GM23338 (cell line): ENCODE data around the gene DIDO1. TPM values are rescaled to one million over a fixed set of nuclear protein-coding genes. Genes with fewer than 3 reads are reported as not detected.
A peak's percentile ranks its signal among the peaks of the same experiment; 100 is the strongest.

Source experiments
- ATAC-seq: fragments of 200-7000 bp; cut with Tn5 transposase; 3 replicates; pipeline ENCODE4 v1.9.1; 2020
- DNase-seq: peaks from one replicate; pipeline ENCODE4 v3.0.0-alpha.2; 2015; ENCODE audit warnings: low spot score
- H2AFZ ChIP-seq: fragments of 200-600 bp; sonication (generic); 2 replicates; pipeline ENCODE4 v1.8.0; 2016; ENCODE audit warnings: antibody characterized with exemption, mild to moderate bottlenecking, moderate library complexity
- H3F3A ChIP-seq: fragments of 200-600 bp; sonication (generic); replicated peaks from 2 replicates; pipeline ENCODE4 v1.8.0; 2017; ENCODE audit warnings: antibody characterized with exemption, mixed run types, low read depth
- H3K27ac ChIP-seq: fragments of 200-600 bp; sonication (generic); 2 replicates; pipeline ENCODE4 v1.6.1; 2016; ENCODE audit warnings: low read depth
- H3K27me3 ChIP-seq: fragments of 200-600 bp; sonication (generic); 2 replicates; pipeline ENCODE4 v1.8.0; 2016; ENCODE audit warnings: mild to moderate bottlenecking, mixed run types, moderate library complexity; ENCODE audit not compliant: insufficient read depth
- H3K36me3 ChIP-seq: fragments of 200-600 bp; sonication (generic); 2 replicates; pipeline ENCODE4 v1.8.0; 2016; ENCODE audit warnings: mild to moderate bottlenecking; ENCODE audit not compliant: insufficient read depth
- H3K4me1 ChIP-seq: fragments of 200-600 bp; sonication (generic); 2 replicates; pipeline ENCODE4 v1.8.0; 2016; ENCODE audit warnings: mild to moderate bottlenecking, moderate library complexity; ENCODE audit not compliant: insufficient read depth
- H3K4me2 ChIP-seq: fragments of 200-600 bp; sonication (generic); 2 replicates; pipeline ENCODE4 v1.7.1; 2017; ENCODE audit warnings: mixed run types
- H3K4me3 ChIP-seq: fragments of 200-600 bp; sonication (generic); 2 replicates; pipeline ENCODE4 v1.6.1; 2016; ENCODE audit warnings: mixed run types
- H3K79me2 ChIP-seq: fragments of 200-600 bp; sonication (generic); replicated peaks from 2 replicates; pipeline ENCODE4 v1.8.0; 2017; ENCODE audit warnings: mild to moderate bottlenecking; ENCODE audit not compliant: insufficient read depth
- H3K9me2 ChIP-seq: fragments of 200-600 bp; sonication (generic); 2 replicates; pipeline ENCODE4 v1.8.0; 2017; ENCODE audit not compliant: insufficient read depth
- H4K20me1 ChIP-seq: fragments of 200-600 bp; sonication (generic); replicated peaks from 2 replicates; pipeline ENCODE4 v1.8.0; 2017; ENCODE audit warnings: mild to moderate bottlenecking; ENCODE audit not compliant: insufficient read depth
- H3K27ac Mint-ChIP-seq: 2 replicates; pipeline ENCODE4 v1.8.0; 2020; ENCODE audit warnings: inconsistent platforms, mild to moderate bottlenecking, moderate library complexity, mixed read lengths
- H3K27me3 Mint-ChIP-seq: 3 replicates; pipeline ENCODE4 v1.8.0; 2022; ENCODE audit warnings: low read depth, mild to moderate bottlenecking, moderate library complexity, mixed read lengths, inconsistent platforms; ENCODE audit not compliant: insufficient read depth, poor library complexity
- H3K36me3 Mint-ChIP-seq: 3 replicates; pipeline ENCODE4 v1.8.0; 2021; ENCODE audit warnings: low read depth, mild to moderate bottlenecking, inconsistent platforms, moderate library complexity, mixed read lengths
- H3K4me1 Mint-ChIP-seq: 3 replicates; pipeline ENCODE4 v1.8.0; 2020; ENCODE audit warnings: mild to moderate bottlenecking, inconsistent platforms, mixed read lengths
- H3K4me3 Mint-ChIP-seq: 3 replicates; pipeline ENCODE4 v1.8.0; 2021; ENCODE audit warnings: moderate library complexity, mild to moderate bottlenecking, inconsistent platforms, mixed read lengths
- H3K9me3 Mint-ChIP-seq: 3 replicates; pipeline ENCODE4 v1.8.0; 2020; ENCODE audit warnings: moderate library complexity, mild to moderate bottlenecking, inconsistent platforms, mixed read lengths
- EZH2 ChIP-seq: fragments of 200-600 bp; sonication (generic); IDR thresholded peaks from one replicate; pipeline ENCODE4 v1.8.0; 2017; ENCODE audit warnings: antibody characterized with exemption, mild to moderate bottlenecking, low read depth; ENCODE audit not compliant: unreplicated experiment
- EZH2phosphoT487 ChIP-seq: fragments of 200-600 bp; sonication (generic); IDR thresholded peaks from one replicate; pipeline ENCODE4 v1.8.1; 2018; ENCODE audit warnings: antibody characterized with exemption; ENCODE audit not compliant: unreplicated experiment
- JUNB ChIP-seq: IDR thresholded peaks from one replicate; pipeline ENCODE4 v1.6.1; 2016; ENCODE audit warnings: antibody characterized with exemption; ENCODE audit not compliant: unreplicated experiment
- NANOG ChIP-seq: IDR thresholded peaks from 2 replicates; pipeline ENCODE4 v1.6.1; 2016; ENCODE audit warnings: antibody characterized with exemption, borderline replicate concordance
- POLR2AphosphoS5 ChIP-seq: IDR thresholded peaks from 2 replicates; pipeline ENCODE4 v1.6.1; 2016; ENCODE audit warnings: antibody characterized with exemption, low read depth
- ZNF114 ChIP-seq: fragments of 250-450 bp; sonication (Bioruptor Pico); IDR thresholded peaks from 2 replicates; pipeline ENCODE4 v1.5.0; 2020; ENCODE audit warnings: mild to moderate bottlenecking, moderate library complexity
- ZNF331 ChIP-seq: fragments of 250-450 bp; sonication (Bioruptor Pico); IDR thresholded peaks from 2 replicates; pipeline ENCODE4 v1.5.0; 2020; ENCODE audit warnings: low read depth, mild to moderate bottlenecking, moderate library complexity
- polyA plus RNA-seq: library from polyadenylated mRNA; unstranded; fragments of >200 nt; fragmentation: Nextera tagmentation; extraction: Ambion mirVana; gene quantifications from 2 replicates; pipeline ENCODE4 v1.2.1, GENCODE V29; 2016
- total RNA-seq: library from RNA; depleted of rRNA; stranded (reverse); fragments of >200 nt; shearing (Covaris generic); gene quantifications from 2 replicates; pipeline ENCODE4 v1.2.3, GENCODE V29; 2014
- TF ChIP-seq, protein P1 (sequence below): IDR thresholded peaks from 2 replicates; pipeline ENCODE4 v1.6.1; 2016; ENCODE audit warnings: antibody characterized with exemption
- TF ChIP-seq, protein P2 (sequence below), 2 experiments: fragments of 200-600 bp in 1 of 2; sonication (generic) in 1 of 2; conservative IDR thresholded peaks; 2 replicates each; pipeline versions ENCODE4 v1.5.1 to v1.6.1; 2016 to 2017; ENCODE audit warnings: antibody characterized with exemption in 2 of 2, low read depth in 2 of 2, mild to moderate bottlenecking in 2 of 2, moderate library complexity in 1 of 2
- TF ChIP-seq, protein P3 (sequence below): IDR thresholded peaks from one replicate; pipeline ENCODE4 v1.6.1; 2018; ENCODE audit warnings: antibody characterized with exemption; ENCODE audit not compliant: unreplicated experiment

DIDO1 gene
- total and polyA plus RNA-seq, 2 experiments from 2014 or later, result 72.4 to 162 TPM

GRCh38 chr20:62893700-62894099 is 32.6 kb downstream of the DIDO1 start:
- Histone ChIP-seq H3K4me2 (no peak overlapping the region), H2AFZ (no peak overlapping the region), H3K79me2 (no peaks in the 10 kb centered on the region), H3K4me3 (no peak overlapping the region), H3K27ac (0 out of 2 replicates have a peak overlapping the region, but pooled peaks have one; percentile 45), H3K4me1 (peaks cover 9% of the 10 kb centered on the region), H3K9me2 (no peaks in the 10 kb centered on the region), H4K20me1 (peaks cover 42% of the 10 kb centered on the region), H3K36me3 (peaks cover 78% of the 10 kb centered on the region), H3F3A (peaks cover 73% of the 10 kb centered on the region), H3K27me3 (no peaks in the 10 kb centered on the region)
- peaks cover 13% of the 10 kb centered on the region for H3K4me1 Mint-ChIP-seq
- H3K27me3 Mint-ChIP-seq, result peaks cover 18% of the 10 kb centered on the region
- H3K36me3 Mint-ChIP-seq, result peaks cover 78% of the 10 kb centered on the region
- H3K27ac Mint-ChIP-seq, result no peak overlapping the region
- no peak overlapping the region for H3K4me3 Mint-ChIP-seq
- TF ChIP-seq, protein P1, sequence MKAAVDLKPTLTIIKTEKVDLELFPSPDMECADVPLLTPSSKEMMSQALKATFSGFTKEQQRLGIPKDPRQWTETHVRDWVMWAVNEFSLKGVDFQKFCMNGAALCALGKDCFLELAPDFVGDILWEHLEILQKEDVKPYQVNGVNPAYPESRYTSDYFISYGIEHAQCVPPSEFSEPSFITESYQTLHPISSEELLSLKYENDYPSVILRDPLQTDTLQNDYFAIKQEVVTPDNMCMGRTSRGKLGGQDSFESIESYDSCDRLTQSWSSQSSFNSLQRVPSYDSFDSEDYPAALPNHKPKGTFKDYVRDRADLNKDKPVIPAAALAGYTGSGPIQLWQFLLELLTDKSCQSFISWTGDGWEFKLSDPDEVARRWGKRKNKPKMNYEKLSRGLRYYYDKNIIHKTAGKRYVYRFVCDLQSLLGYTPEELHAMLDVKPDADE, result no peak
- no peak for TF ChIP-seq EZH2phosphoT487
- TF ChIP-seq, protein P2, sequence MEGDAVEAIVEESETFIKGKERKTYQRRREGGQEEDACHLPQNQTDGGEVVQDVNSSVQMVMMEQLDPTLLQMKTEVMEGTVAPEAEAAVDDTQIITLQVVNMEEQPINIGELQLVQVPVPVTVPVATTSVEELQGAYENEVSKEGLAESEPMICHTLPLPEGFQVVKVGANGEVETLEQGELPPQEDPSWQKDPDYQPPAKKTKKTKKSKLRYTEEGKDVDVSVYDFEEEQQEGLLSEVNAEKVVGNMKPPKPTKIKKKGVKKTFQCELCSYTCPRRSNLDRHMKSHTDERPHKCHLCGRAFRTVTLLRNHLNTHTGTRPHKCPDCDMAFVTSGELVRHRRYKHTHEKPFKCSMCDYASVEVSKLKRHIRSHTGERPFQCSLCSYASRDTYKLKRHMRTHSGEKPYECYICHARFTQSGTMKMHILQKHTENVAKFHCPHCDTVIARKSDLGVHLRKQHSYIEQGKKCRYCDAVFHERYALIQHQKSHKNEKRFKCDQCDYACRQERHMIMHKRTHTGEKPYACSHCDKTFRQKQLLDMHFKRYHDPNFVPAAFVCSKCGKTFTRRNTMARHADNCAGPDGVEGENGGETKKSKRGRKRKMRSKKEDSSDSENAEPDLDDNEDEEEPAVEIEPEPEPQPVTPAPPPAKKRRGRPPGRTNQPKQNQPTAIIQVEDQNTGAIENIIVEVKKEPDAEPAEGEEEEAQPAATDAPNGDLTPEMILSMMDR (conservative IDR thresholded peaks at IDR 0.05; ENCODE audit: low read depth in 2 of 2), result peak; percentile 13 to 44; a peak in 3 of 4 replicates
- ATAC-seq (peak; percentile 30), DNase-seq (no peak)
- no peaks in the 10 kb centered on the region; the same call in 2 of the 3 replicates for H3K9me3 Mint-ChIP-seq

- DNase-seq (no peak), ATAC-seq (no peak)
- Mint-ChIP-seq H3K27me3 (peaks cover 17% of the 10 kb centered on the region), H3K4me3 (no peak overlapping the region), H3K27ac (no peak overlapping the region), H3K9me3 (no peaks in the 10 kb centered on the region; the same call in 2 of the 3 replicates), H3K4me1 (peaks cover 5% of the 10 kb centered on the region; the same call in 2 of the 3 replicates), H3K36me3 (peaks cover 89% of the 10 kb centered on the region)
- Histone ChIP-seq H3K9me2 (no peaks in the 10 kb centered on the region), H3K4me1 (no peaks in the 10 kb centered on the region), H3K4me3 (no peak overlapping the region), H3F3A (peaks cover 82% of the 10 kb centered on the region), H3K27ac (0 out of 2 replicates have a peak overlapping the region, but pooled peaks have one; percentile 26), H2AFZ (no peak overlapping the region), H4K20me1 (peaks cover 36% of the 10 kb centered on the region), H3K27me3 (no peaks in the 10 kb centered on the region), H3K4me2 (no peak overlapping the region), H3K79me2 (no peaks in the 10 kb centered on the region), H3K36me3 (peaks cover 86% of the 10 kb centered on the region)
- no peak for TF ChIP-seq NANOG
- TF ChIP-seq EZH2, result no peak
- TF ChIP-seq POLR2AphosphoS5, result no peak
- TF ChIP-seq, protein P3, sequence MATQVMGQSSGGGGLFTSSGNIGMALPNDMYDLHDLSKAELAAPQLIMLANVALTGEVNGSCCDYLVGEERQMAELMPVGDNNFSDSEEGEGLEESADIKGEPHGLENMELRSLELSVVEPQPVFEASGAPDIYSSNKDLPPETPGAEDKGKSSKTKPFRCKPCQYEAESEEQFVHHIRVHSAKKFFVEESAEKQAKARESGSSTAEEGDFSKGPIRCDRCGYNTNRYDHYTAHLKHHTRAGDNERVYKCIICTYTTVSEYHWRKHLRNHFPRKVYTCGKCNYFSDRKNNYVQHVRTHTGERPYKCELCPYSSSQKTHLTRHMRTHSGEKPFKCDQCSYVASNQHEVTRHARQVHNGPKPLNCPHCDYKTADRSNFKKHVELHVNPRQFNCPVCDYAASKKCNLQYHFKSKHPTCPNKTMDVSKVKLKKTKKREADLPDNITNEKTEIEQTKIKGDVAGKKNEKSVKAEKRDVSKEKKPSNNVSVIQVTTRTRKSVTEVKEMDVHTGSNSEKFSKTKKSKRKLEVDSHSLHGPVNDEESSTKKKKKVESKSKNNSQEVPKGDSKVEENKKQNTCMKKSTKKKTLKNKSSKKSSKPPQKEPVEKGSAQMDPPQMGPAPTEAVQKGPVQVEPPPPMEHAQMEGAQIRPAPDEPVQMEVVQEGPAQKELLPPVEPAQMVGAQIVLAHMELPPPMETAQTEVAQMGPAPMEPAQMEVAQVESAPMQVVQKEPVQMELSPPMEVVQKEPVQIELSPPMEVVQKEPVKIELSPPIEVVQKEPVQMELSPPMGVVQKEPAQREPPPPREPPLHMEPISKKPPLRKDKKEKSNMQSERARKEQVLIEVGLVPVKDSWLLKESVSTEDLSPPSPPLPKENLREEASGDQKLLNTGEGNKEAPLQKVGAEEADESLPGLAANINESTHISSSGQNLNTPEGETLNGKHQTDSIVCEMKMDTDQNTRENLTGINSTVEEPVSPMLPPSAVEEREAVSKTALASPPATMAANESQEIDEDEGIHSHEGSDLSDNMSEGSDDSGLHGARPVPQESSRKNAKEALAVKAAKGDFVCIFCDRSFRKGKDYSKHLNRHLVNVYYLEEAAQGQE, result no peak
- TF ChIP-seq ZNF331 (CRISPR knock-in tag), result no peak
- no peak for TF ChIP-seq ZNF114 (CRISPR knock-in tag)
- TF ChIP-seq, protein P1, result no peak
- TF ChIP-seq JUNB, result no peak
Observed at GRCh38 chr20:62892348-62893304, 33.7 kb downstream of the DIDO1 start.
